Epithelial cell of esophagus (primary cell): ENCODE measurements around the gene ID1.
A peak's percentile ranks its signal among the peaks of the same experiment; 100 is the strongest.

Experiments used
- DNase-seq: peaks from one replicate; pipeline ENCODE4 v3.0.0; 2010; ENCODE audit warnings: low read depth
- H3K4me3 ChIP-seq: 2 replicates; pipeline ENCODE4 v1.5.1; 2011; ENCODE audit warnings: mild to moderate bottlenecking, low read length, control low read depth
- TF ChIP-seq, protein P1 (sequence below): IDR thresholded peaks from 2 replicates; pipeline ENCODE4 v1.5.1; 2011; ENCODE audit warnings: low read depth, mild to moderate bottlenecking, low read length, control low read depth, inconsistent platforms; ENCODE audit not compliant: insufficient read depth; ENCODE audit errors: missing control alignments

ID1 gene, protein sequence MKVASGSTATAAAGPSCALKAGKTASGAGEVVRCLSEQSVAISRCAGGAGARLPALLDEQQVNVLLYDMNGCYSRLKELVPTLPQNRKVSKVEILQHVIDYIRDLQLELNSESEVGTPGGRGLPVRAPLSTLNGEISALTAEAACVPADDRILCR

DNA sequence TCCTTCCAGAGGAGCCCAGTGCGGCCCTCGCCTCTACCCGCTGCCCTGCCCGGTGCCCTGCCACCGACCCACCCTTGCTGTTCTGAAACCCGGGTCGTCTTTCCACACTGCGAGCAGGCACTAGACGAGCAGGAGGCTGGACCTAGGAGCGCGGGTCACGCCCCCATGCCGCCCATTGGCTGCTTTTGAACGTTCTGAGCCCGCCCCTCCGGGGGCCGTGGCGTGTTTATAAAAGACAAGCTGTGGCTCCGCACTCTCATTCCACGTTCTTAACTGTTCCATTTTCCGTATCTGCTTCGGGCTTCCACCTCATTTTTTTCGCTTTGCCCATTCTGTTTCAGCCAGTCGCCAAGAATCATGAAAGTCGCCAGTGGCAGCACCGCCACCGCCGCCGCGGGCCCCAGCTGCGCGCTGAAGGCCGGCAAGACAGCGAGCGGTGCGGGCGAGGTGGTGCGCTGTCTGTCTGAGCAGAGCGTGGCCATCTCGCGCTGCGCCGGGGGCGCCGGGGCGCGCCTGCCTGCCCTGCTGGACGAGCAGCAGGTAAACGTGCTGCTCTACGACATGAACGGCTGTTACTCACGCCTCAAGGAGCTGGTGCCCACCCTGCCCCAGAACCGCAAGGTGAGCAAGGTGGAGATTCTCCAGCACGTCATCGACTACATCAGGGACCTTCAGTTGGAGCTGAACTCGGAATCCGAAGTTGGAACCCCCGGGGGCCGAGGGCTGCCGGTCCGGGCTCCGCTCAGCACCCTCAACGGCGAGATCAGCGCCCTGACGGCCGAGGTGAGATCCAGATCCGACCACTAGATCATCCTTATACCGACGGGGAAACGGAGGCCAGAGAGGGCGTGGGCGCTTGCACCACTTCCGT is at the start of gene ID1:
Gene ID1 (plus strand): TSS at position 259 of the 871 bp plus-strand sequence. CDS start 99 bp downstream, at position 358.
- TF ChIP-seq, protein P1, sequence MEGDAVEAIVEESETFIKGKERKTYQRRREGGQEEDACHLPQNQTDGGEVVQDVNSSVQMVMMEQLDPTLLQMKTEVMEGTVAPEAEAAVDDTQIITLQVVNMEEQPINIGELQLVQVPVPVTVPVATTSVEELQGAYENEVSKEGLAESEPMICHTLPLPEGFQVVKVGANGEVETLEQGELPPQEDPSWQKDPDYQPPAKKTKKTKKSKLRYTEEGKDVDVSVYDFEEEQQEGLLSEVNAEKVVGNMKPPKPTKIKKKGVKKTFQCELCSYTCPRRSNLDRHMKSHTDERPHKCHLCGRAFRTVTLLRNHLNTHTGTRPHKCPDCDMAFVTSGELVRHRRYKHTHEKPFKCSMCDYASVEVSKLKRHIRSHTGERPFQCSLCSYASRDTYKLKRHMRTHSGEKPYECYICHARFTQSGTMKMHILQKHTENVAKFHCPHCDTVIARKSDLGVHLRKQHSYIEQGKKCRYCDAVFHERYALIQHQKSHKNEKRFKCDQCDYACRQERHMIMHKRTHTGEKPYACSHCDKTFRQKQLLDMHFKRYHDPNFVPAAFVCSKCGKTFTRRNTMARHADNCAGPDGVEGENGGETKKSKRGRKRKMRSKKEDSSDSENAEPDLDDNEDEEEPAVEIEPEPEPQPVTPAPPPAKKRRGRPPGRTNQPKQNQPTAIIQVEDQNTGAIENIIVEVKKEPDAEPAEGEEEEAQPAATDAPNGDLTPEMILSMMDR: no peak
- peak within 1 kb of the TSS; percentile 82 for H3K4me3 ChIP-seq
- peak; percentile 95 for DNase-seq

DNA sequence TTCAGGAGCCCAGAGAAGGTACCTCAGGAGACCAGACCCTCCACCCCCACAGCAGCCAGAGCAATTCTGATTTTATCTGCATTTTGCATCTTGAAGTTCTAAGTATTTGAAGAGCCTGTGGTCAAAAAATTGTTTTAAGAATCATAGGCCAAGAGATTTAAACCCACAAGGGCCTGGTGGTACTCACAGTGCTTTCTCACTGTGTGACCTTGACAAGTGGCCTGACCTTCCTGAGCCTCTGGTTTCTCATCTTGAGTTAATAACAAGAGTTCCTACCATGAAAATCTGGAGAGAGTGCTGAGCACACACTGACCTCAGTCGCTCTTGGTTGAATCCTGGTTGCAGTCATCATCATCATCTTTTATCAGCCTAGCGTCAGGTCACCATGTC is 45.4 kb upstream of the ID1 start:
- TF ChIP-seq, protein P1: no peak
- DNase-seq: no peak
- H3K4me3 ChIP-seq: no peak overlapping the region

DNA sequence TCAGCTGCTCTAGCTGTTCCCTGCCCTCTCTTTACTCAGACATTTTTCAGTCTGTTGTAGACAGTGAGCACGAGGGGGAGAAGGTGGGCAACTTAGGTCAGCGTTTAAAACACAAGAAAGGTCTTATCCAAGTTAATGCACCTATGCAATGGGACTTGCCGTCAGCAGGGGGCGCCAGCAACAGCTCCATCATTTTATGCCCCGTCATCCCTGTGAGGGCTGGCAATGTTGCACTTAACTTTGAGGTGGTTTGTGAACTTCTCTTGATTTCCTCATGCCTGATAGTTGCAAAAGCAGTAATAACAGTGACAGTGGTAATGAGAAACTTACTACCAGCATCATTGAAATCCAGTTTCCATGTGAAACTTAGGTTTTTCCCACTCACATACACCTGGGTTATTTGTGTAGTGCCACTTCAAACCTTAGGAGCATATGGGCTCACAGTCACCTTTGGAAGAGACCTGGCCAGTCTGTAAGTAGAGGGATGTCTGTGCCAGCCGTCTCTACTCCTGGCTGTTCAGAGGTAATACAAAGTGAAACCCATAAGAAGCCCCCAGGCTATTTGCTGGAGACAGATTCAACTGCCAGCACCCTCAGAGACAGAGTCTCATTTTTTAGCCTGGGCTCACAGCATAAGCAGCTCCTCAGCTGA is 44.9 kb upstream of the ID1 start:
- peak; percentile 81 for DNase-seq
- TF ChIP-seq, protein P1: peak; percentile 95
- H3K4me3 ChIP-seq: no peak overlapping the region

DNA sequence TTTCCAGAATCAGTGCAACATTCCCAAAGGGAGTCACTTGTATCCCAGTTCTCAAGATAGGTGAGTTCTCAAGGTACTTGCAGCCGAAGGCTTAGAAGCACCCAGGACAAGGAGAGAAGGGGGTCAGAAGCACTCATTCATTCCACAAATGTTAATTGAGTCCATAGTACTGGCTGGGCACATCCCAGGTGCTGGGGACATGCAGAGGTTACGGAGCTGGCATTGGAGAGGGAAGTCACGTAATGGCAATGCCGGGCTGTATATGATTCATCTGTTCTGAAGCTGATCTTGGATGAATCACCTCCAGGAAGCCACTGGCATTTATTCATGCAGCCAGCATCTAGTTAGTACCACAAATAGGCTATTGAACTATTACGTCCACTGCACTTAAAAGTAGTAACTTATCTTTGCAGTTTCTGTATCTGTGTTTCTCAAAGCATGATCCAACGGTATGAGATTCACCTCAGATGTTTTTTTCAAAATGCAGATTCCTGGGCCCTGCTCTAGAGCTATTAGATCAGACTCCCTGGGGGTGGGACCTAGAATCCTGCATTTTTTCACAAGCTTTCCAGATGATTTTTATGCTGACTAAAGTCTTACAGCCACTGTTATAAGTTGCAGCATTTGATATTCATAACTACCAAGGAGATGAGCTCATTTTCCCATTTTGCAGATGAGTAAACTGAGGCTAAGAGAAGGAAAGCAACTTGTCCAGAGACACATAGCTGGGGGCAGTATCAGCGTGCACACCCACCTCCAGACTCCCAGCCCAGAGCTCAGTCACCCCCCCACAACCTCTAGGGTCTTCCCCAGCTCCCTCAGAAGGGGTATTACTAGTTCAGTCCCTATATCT is 44.1 kb upstream of the ID1 start:
- peak; percentile 95 for DNase-seq
- no peak overlapping the region for H3K4me3 ChIP-seq
- TF ChIP-seq, protein P1: no peak

DNA sequence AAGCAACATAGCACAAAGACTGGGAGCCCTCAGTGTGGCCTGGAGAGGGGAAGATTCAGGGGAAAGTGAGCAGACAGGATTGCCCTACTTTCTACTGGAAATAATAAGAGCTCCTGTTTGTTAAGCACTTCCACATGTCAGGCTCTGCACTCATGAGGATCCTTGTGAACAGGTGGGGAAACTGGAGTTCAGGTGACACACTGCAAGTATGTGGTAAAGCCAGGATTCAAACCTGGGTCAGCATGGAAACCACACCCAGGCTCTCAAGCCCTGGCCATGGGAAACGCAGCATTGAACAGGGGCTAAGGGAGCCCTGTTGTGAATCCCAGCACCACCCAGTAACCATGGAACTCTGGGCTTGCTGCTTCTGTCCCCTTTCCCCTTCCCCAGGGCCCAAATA is 42.8 kb upstream of the ID1 start:
- DNase-seq: no peak
- TF ChIP-seq, protein P1: no peak
- no peak overlapping the region for H3K4me3 ChIP-seq

DNA sequence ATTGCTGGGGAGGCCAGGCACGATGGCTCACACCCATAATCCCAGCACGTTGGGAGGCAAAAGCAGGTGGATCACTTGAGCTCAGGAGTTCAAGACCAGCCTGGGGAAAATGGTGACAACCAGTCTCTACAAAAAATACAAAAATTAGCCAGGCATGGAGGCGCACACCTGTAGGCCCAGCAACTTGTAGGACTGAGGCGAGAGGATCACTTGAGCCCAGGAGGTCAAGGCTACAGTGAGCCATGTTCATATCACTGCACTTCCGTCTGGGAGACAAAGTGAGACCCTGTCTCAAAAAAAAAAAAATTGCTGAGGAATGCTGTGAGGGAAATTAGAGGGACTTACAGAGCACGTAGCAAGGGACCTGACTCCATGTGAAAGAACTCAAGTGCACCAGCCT is 40.8 kb upstream of the ID1 start:
- no peak for DNase-seq
- TF ChIP-seq, protein P1: no peak
- no peak overlapping the region for H3K4me3 ChIP-seq
